ENCODE data around the gene MET.

The MET gene

DNA sequence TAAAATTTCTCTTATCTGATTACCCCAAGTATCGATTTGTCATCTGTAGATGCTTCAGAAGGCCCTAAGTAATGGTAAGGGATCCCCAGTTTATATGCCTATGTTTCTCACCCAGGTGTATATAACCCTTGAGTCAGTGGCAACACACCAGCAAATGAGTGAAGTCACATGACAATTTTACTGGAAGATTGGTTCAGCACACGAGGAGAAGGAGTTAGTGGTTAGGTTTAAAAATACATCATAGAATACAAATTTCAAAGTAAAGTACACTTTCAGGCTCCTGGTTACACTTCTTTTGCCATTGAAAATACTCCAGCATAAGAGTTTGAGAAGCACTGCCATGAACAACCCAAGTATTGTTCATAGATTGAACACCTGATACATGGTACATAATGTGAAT lies 160.7 kb downstream of the MET start:
- TF ChIP-seq NFIC (IDR thresholded peaks at IDR 0.05) (no peak), CREB1 (IDR thresholded peaks at IDR 0.05; ENCODE audit: low read depth) (no peak), RAD21 (IDR thresholded peaks at IDR 0.05; ENCODE audit: low read depth) (no peak), TEAD4 (IDR thresholded peaks at IDR 0.05) (no peak), TCF12 (IDR thresholded peaks at IDR 0.05; ENCODE audit: low read depth) (no peak), YY1 (IDR thresholded peaks at IDR 0.05; ENCODE audit: low read depth) (no peak), ZBTB7A (IDR thresholded peaks at IDR 0.05; ENCODE audit: low read depth) (no peak), TAF1 (IDR thresholded peaks at IDR 0.05; ENCODE audit: low read depth) (no peak), MAX (IDR thresholded peaks at IDR 0.05) (no peak), CEBPB (IDR thresholded peaks at IDR 0.05) (no peak), EP300 (IDR thresholded peaks at IDR 0.05; ENCODE audit: borderline replicate concordance) (no peak), FOXM1 (IDR thresholded peaks at IDR 0.05; ENCODE audit: borderline replicate concordance, low read depth) (no peak), USF1 (IDR thresholded peaks at IDR 0.05) (no peak), EGR1 (IDR thresholded peaks at IDR 0.05) (no peak)
- TF ChIP-seq, protein P1, sequence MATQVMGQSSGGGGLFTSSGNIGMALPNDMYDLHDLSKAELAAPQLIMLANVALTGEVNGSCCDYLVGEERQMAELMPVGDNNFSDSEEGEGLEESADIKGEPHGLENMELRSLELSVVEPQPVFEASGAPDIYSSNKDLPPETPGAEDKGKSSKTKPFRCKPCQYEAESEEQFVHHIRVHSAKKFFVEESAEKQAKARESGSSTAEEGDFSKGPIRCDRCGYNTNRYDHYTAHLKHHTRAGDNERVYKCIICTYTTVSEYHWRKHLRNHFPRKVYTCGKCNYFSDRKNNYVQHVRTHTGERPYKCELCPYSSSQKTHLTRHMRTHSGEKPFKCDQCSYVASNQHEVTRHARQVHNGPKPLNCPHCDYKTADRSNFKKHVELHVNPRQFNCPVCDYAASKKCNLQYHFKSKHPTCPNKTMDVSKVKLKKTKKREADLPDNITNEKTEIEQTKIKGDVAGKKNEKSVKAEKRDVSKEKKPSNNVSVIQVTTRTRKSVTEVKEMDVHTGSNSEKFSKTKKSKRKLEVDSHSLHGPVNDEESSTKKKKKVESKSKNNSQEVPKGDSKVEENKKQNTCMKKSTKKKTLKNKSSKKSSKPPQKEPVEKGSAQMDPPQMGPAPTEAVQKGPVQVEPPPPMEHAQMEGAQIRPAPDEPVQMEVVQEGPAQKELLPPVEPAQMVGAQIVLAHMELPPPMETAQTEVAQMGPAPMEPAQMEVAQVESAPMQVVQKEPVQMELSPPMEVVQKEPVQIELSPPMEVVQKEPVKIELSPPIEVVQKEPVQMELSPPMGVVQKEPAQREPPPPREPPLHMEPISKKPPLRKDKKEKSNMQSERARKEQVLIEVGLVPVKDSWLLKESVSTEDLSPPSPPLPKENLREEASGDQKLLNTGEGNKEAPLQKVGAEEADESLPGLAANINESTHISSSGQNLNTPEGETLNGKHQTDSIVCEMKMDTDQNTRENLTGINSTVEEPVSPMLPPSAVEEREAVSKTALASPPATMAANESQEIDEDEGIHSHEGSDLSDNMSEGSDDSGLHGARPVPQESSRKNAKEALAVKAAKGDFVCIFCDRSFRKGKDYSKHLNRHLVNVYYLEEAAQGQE (IDR thresholded peaks at IDR 0.05; ENCODE audit: low read depth): no peak

DNA sequence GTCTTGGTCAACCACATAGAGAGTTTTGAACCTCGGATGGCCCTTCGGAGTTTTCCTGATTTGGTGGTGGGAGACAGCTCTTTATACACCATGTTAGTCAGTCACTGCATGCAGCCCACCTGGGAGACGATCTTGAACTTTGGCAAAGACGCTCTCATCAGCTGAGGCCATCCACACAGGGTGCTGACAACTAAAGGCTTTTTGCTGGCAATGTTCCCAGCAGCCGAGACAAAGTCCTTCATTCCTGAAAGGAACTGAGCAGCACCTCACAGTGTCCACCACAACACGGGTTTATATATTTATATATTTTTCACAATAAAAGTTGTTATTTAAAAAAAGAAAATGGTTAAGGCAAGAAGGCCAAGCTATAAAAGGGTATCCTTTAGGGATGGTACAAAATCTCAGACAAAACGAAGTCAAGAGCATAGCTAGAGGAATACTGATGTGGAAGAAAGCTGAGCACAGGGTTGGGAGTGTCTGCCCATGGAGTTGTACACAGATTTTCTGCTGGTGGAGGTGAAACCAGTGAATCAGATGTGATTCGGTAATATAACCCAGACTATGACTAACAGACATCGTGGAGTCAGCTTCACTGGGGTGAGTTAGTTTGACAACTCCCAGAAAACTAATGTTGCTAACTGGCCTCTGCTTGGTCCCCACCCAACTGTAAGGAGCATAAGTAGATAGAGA lies 163.0 kb downstream of the MET start:
- no peak for TF ChIP-seq CREB1 (IDR thresholded peaks at IDR 0.05; ENCODE audit: low read depth)
- no peak for TF ChIP-seq USF1 (IDR thresholded peaks at IDR 0.05)
- no peak for TF ChIP-seq EP300 (IDR thresholded peaks at IDR 0.05; ENCODE audit: borderline replicate concordance)
- no peak for TF ChIP-seq TAF1 (IDR thresholded peaks at IDR 0.05; ENCODE audit: low read depth)
- no peak for TF ChIP-seq TEAD4 (IDR thresholded peaks at IDR 0.05)
- TF ChIP-seq ZBTB7A (IDR thresholded peaks at IDR 0.05; ENCODE audit: low read depth): no peak
- TF ChIP-seq, protein P1 (IDR thresholded peaks at IDR 0.05; ENCODE audit: low read depth): no peak
- TF ChIP-seq TCF12 (IDR thresholded peaks at IDR 0.05; ENCODE audit: low read depth): no peak
- no peak for TF ChIP-seq NFIC (IDR thresholded peaks at IDR 0.05)
- TF ChIP-seq FOXM1 (IDR thresholded peaks at IDR 0.05; ENCODE audit: borderline replicate concordance, low read depth): no peak
- no peak for TF ChIP-seq MAX (IDR thresholded peaks at IDR 0.05)
- no peak for TF ChIP-seq CEBPB (IDR thresholded peaks at IDR 0.05)
- TF ChIP-seq EGR1 (IDR thresholded peaks at IDR 0.05): no peak
- no peak for TF ChIP-seq RAD21 (IDR thresholded peaks at IDR 0.05; ENCODE audit: low read depth)
- no peak for TF ChIP-seq YY1 (IDR thresholded peaks at IDR 0.05; ENCODE audit: low read depth)

DNA sequence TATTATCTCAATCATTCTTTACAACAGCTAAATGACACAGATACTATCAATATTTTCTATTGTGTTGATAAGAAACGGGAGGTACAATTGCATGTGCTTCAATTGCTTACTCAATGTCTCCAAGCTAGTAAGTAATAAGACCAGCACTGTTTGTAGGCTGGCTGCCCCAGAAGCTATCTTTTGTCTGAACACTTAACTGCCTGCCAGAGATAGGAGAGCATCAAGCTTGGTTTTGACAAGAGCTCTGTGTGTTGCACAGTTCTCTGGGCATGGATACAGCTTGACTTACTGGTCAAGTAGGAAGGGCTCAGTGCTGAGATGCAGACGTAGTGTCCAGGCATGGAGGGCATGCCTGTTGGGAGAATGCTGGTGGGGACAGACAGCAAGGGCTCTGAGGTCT lies 164.1 kb downstream of the MET start:
- no peak for TF ChIP-seq CREB1 (IDR thresholded peaks at IDR 0.05; ENCODE audit: low read depth)
- no peak for TF ChIP-seq CEBPB (IDR thresholded peaks at IDR 0.05)
- TF ChIP-seq EP300 (IDR thresholded peaks at IDR 0.05; ENCODE audit: borderline replicate concordance): no peak
- TF ChIP-seq EGR1 (IDR thresholded peaks at IDR 0.05): no peak
- TF ChIP-seq ZBTB7A (IDR thresholded peaks at IDR 0.05; ENCODE audit: low read depth): no peak

DNA sequence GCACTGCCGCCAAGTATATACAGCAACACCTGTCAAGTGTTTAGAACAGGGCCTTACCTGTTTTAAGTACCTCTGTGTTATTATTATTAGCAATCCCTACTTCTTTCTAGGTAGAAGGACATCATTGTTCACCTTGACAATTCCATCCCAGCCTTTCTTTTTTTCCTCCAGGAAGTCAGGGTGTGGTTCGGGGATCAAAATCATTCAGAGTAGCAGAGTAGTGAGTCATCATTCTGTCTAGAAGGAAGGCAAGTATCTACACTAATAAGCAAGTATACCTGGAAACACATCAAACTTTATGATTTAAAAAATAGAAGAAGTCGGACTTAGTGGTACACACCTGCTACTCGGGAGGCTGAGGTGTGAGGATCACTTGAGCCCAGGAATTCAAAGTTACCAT lies 164.9 kb downstream of the MET start:
- TF ChIP-seq RAD21 (IDR thresholded peaks at IDR 0.05; ENCODE audit: low read depth): no peak
- no peak for TF ChIP-seq FOXM1 (IDR thresholded peaks at IDR 0.05; ENCODE audit: borderline replicate concordance, low read depth)
- no peak for TF ChIP-seq TEAD4 (IDR thresholded peaks at IDR 0.05)
- no peak for TF ChIP-seq ZBTB7A (IDR thresholded peaks at IDR 0.05; ENCODE audit: low read depth)
- TF ChIP-seq TCF12 (IDR thresholded peaks at IDR 0.05; ENCODE audit: low read depth): no peak
- no peak for TF ChIP-seq NFIC (IDR thresholded peaks at IDR 0.05)
- TF ChIP-seq, protein P1 (IDR thresholded peaks at IDR 0.05; ENCODE audit: low read depth): no peak
- no peak for TF ChIP-seq CREB1 (IDR thresholded peaks at IDR 0.05; ENCODE audit: low read depth)
- TF ChIP-seq TAF1 (IDR thresholded peaks at IDR 0.05; ENCODE audit: low read depth): no peak
- TF ChIP-seq YY1 (IDR thresholded peaks at IDR 0.05; ENCODE audit: low read depth): no peak
- no peak for TF ChIP-seq CEBPB (IDR thresholded peaks at IDR 0.05)
- no peak for TF ChIP-seq EP300 (IDR thresholded peaks at IDR 0.05; ENCODE audit: borderline replicate concordance)
- no peak for TF ChIP-seq USF1 (IDR thresholded peaks at IDR 0.05)
- no peak for TF ChIP-seq EGR1 (IDR thresholded peaks at IDR 0.05)
- TF ChIP-seq MAX (IDR thresholded peaks at IDR 0.05): no peak
